SH-SY5Y (cell line): ENCODE measurements around the gene PLEKHG7.

ENCODE experiments used
- GATA2 ChIP-seq: IDR thresholded peaks from 2 replicates; pipeline ENCODE4 v1.6.1; 2011; ENCODE audit warnings: mild to moderate bottlenecking, low read depth, low read length
- GATA3 ChIP-seq: IDR thresholded peaks from 2 replicates; pipeline ENCODE4 v1.6.1; 2011; ENCODE audit warnings: low read depth, mild to moderate bottlenecking, low read length, moderate library complexity

PLEKHG7 gene

DNA sequence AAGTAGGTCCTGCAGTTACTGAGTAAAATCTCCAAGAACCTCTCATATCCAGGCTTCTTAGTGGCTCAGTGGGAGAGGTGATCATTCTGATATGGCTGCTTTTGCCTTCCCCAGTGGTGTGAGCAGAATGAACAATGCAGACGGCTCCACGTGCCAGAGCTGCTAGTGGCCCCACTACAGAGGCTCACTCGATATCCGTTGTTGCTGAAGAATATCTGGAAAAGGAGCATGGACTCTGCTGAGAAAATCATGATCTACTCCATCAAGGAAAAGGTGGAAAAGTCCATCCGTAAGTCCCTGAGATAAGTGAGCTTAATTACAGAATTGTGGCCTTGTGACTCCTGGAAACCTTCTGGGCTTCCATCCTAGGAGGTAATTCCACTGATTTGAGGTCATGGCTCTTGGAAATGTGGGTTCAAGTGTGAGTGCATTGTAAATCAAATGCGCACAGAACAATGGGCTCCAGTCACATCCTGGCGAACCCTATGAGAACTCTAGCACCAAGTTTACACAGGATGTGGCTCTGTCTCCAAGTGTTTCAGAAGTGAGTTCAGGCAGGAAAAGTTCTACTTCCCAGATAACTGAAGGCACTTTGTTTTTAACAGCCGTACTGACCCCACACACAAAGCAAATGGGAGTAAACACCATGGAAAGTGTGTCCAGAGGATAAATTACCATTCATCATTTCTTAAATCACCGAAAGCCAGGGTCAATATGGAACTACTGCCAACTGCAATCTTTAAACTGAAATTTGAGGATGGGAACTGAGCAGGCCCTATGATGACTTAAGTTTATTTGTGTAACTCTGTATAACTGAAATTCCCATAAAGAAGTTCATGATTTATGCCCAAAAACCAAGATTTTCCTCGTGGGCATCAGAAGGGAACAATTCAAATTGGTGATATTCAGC lies 51.4 kb downstream of the PLEKHG7 start:
- TF ChIP-seq GATA3 (no peak), GATA2 (no peak)

DNA sequence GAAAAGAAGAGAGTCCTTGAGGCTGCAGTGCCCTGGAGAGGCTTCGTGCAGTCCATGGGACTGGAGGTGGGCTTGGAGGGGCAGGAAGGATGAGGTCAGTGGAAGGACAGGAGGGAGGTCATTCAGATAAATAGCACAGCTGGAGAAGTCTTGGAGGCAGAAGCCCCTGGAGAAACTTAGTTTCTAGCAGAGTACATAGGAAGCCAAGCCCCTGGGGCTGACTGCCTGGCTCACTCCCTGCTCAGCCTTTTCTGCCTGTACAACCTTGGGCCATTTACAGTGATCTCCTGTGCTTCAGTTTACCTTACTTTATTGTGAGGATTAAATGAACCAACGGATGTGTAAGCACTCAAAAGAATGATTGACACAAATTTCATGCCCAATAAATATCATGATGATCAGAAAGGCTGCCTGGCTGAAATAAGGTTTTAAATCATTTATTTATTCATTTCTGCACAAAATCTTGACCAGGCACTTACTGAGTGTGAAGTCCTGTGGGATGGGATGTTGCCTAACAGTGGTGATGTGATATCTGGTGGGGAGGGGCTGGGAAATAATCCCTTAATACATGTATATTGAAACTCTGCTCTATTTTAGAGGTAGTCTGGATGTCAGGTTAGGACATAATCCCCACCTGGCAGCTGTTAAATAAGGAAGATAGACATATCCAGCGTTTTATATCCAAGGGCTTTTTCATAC lies 54.3 kb downstream of the PLEKHG7 start:
- TF ChIP-seq GATA2 (no peak), GATA3 (no peak)

DNA sequence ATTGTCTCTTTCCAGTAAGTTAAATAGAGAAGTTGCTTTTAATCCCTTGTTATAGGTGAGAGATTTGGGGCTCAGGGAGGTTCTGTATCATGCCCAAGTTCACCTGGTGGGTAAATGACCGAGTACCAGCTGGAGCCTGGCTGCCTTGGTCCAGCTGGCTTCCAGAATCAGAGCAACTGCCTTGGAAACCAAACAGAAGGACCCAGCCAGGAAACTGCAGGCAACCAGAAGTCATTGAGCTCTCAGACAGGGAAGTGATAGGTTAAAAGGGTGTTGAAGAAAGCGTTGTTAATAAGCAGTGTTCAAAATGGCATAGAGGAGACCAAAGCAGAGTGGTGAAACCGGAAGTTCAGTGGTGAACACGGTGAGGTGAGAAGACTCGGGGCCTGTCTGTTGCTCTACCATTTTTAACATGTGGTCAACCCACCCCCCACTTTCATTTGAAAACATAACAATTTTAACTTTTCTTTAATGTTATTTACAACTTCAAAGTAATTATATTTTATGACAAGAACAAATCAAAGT lies 54.9 kb downstream of the PLEKHG7 start:
- no peak for TF ChIP-seq GATA3
- no peak for TF ChIP-seq GATA2

DNA sequence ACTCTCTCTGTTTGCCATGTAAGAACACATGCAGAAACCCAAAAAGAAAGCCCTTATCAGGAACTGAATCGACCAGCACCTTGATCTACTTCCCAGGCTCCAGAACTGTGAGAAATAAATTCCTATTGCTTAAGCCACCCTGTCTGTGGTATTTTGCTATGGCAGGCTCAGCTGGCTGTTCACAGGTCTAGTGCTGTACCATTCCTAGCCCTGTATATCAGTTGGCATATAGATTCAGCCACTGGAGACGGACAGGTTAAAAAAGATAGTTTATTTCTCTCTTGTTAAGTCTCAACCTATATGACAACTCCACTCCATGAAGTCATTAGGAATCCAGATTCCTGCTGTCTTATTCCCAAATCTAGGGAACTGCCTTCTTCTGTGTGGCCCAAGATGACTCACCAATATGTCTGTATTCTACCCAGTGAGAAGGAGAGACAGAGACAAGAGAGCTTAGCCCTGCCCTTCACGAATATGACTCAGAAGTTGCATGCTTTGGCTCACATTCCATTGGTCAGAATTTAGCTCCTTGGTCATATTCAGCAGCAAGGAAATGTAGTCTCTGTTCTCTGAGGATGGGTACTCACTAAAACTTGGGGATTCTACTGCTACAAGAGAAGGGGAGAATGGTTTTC lies 57.0 kb downstream of the PLEKHG7 start:
- no peak for TF ChIP-seq GATA3
- no peak for TF ChIP-seq GATA2

DNA sequence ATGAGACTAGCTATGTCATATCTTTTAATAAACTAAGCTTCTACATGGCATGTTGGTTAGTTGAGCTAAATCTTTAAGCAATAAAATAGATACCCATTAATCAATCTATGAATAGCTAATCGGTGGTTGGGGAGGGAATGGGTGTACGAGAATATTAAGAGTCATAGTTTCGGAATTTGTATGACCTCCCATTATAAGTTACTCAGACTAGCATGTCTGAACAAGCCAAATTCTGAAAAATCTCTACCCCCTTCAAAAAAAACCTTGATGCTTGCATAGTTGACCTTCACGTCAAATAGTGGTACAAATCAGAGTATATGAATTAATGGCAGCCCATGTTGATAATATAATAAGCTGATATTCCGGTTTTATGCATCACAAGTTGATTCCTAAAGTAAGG lies 60.0 kb downstream of the PLEKHG7 start:
- no peak for TF ChIP-seq GATA2
- TF ChIP-seq GATA3, result no peak

DNA sequence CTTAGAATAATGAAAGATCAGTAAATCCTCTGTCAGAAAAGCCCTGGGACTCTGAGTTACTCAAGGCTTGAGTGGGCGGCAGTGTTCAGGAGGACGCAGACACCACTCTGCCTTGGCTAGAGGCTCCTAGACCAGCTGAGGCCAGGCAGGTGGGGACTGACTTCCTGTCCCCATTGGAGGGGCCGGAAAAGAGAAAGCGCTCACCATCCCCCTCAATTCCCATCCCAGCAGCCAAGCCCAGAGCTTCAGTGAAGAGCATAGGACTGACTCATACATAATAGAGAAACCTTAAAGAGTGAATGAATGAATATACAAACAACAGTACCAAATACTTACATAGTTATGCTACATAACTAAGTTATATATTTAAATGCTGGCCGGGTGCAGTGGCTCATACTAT lies 62.0 kb downstream of the PLEKHG7 start:
- TF ChIP-seq GATA2 (no peak), GATA3 (no peak)

DNA sequence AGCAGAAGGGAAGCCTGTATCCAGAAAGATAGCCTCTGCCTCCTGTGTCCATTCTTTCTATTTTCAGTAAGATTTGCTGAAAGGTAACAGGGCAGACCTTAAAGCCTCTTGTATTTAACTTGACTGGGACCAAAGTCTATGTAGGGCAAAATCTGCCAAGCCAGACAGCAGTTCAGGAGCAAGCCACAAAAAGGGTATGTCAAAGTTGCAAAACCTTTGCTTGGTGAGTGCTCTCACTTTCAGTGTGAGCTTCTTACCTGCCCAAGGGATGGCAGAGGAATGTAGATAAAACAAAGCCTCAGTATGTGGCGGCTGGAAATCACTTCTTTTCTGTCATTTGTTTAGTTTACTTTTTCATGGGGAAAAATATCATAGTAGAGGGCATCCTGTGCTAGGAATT lies 63.1 kb downstream of the PLEKHG7 start:
- TF ChIP-seq GATA3 (no peak), GATA2 (no peak)

DNA sequence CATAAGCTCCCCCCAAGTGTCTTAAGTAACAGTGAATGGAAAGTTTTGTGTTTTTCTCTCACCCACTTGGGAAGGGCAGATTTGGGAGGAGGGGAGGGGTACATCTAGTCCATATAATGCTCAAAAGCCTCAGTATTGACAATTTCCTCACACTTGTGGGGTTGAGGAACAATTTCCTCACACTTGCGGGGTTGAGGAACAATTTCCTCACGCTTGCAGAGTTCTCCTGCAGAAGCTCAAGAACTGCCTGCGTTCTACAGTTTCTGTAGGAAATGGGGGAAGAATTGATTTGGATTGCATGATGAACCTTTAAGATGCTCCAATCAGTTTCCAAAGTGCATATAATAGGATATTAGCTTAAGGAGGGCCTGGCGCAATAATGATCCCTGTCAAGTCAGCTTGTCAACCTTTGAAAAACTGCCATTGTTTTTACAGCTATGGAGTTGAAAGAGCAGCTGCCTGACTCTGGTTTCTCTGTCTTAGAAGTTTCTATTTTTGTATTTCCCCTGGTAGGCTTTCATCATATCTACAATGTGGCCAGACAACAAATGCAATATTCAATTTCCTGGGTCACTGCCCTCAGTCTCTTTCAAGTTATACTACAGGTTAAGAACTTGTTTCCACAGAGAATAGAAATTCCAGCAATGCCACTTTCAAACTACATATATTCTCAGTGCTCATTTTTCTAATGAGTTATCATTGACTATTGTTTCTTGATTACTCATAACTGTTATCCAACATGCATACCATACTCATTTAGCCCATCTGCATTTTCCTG lies 66.5 kb downstream of the PLEKHG7 start:
- TF ChIP-seq GATA2, result no peak
- TF ChIP-seq GATA3, result no peak

DNA sequence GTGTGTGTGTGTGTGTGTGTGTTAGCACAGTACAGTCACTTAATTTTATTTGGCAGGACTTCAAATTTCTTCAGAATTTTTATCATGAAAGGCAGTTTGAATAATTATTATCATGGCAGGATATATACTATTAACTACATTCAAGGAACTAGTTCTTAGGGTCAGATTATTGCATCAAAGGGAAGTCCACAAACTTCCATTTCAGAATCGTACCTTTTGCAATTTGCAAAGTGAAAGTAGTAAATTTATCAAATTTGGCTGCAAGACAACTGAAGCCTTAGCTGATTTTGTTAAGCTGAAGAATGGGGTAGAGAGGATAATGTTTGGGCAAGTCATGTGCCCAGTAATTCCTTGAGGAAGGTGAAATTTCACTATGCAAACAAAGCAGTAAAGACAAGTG lies 68.2 kb downstream of the PLEKHG7 start:
- TF ChIP-seq GATA3, result no peak
- no peak for TF ChIP-seq GATA2

DNA sequence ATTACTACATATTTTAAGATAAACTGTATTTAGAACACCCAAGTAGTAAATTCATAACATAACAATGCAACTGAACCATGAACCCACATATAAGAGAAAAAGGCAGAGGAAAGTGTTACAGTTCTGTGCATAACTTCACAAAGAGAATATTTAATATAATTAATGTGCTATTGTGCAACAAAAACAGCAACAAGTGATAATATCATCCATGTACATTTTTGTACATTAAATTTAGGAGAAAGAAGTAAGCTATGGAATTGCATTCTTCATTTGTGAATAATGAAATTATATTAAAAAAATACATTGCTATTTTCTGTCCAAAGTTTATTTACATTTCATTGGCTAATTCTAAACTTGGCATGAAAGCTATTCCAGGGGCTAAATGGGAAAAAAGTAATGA lies 72.6 kb downstream of the PLEKHG7 start:
- TF ChIP-seq GATA3 (no peak), GATA2 (no peak)

DNA sequence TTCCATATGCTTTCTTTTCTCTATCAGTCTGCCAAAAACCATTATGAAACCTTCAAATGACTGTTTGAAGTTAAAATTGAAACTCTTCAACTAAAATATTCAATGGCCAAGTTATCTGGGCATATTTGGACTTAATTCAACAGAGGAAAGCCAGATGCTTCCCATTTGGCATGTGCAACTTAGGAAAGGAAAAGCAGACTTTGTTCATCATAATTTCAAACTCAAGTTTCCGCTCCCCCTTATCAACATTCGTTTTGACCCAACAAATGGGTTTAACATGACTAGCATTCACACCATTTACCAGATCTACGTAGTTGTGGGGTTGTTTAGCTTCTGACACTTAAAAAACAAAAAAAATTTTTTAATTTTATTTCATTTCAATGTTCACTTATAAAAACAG lies 75.7 kb downstream of the PLEKHG7 start:
- no peak for TF ChIP-seq GATA2

DNA sequence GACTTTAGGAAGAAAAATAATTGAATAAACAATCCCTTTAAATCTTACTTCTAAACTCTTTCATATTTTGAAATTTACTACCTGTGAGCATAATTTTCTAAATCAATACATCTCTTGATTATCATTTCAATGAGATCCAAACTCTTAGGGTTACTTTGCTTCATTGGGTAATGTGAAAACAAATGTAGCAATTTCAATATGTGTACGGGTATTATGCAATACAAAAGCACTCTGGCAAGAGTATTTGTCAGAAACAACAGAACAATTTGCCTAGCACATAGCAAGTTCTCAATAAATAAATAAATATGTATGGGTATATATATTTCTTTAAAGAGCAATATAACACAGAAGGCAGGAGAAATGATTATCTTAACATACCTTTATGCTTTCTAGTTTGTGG lies 77.1 kb downstream of the PLEKHG7 start:
- TF ChIP-seq GATA2 (no peak), GATA3 (no peak)

DNA sequence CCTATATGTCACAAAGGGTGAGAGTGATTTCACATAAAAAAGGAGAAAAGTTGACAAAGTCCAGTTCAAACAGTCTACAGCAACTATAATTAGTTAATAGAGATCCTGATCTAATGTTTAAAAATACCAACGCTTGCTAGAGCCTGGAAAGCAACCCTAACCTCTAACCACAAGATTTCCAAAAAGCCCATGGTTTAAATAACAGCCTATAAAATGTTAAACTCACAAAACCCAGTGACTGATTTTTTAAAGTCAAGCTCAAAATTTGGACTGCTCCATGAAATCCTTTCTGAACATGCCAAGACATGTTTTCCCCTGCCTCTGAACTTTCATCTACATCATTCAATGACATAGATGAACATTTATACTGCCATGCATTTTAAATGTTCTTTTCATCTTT lies 81.6 kb downstream of the PLEKHG7 start:
- TF ChIP-seq GATA3, result no peak
- TF ChIP-seq GATA2, result no peak

DNA sequence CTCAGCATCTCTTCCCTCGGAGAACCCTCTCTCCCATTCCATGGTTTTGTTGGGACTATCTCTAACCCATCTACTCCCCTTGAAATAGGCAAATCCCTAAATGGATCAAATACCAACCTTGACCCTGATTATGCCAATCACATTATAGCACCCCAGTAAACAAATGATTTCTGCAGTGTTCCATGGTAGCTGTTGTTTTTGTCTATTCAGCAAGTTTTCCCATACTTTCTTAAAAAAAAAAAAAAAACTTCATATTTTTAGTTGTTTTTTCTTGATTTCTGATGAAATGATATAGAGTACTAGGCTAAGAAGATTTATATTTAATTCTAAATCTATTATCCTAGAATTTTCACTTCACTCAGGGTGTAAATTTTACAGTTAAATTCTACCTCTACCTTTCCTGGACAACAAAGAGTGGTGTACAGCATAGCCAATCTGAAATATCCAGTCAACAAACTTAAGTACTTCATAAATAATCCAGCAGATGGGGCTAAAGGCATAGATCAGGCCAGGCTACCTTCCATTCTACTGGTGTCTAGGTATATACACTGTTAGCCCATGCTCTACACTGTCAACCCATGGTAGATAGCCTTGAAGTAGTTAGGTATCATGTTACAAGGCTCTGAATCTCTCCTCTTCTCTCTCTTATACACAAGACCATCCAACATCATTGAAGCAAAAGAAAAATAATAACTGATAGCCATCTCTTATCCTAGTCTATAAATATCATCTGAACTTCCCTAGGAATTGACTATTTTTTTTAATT lies 82.2 kb downstream of the PLEKHG7 start:
- TF ChIP-seq GATA3 (no peak), GATA2 (no peak)
